ENCODE results near the gene CYP11A1.

The CYP11A1 gene

GRCh38 chr15:74295800-74296199 is 71.6 kb downstream of the CYP11A1 start:
- DNase-seq: no peak

- no peak for DNase-seq
Observed at GRCh38 chr15:74294010-74294409, 73.4 kb downstream of the CYP11A1 start.

- DNase-seq: no peak
Observed at GRCh38 chr15:74293021-74293810, 74.2 kb downstream of the CYP11A1 start.

- peak; percentile 24 for DNase-seq
Observed at GRCh38 chr15:74291101-74292071, 76.1 kb downstream of the CYP11A1 start.

GRCh38 chr15:74290645-74291044 is 76.8 kb downstream of the CYP11A1 start:
- no peak for DNase-seq

- DNase-seq: no peak
Observed at GRCh38 chr15:74289671-74290070, 77.8 kb downstream of the CYP11A1 start.
